HEK293 (cell line): ENCODE measurements around the gene EXT2.
A peak's percentile ranks its signal among the peaks of the same experiment; 100 is the strongest.

Source experiments
- CTCF ChIA-PET: fragments of 350-600 bp; formaldehyde crosslinking; extraction: SDS; loops from one replicate; lab custom pipeline; 2021; ENCODE audit warnings: antibody characterized with exemption; lab: Yijun Ruan, JAX
- POLR2A ChIA-PET: fragments of 300-600 bp; formaldehyde crosslinking; extraction: SDS; loops from one replicate; lab custom pipeline; 2020; ENCODE audit warnings: antibody characterized with exemption, inconsistent platforms; lab: Yijun Ruan, JAX
- H3K27ac ChIP-seq: fragments of 200-500 bp; sonication (Bioruptor generic); 2 replicates; pipeline ENCODE4 v1.5.1; 2014; ENCODE audit warnings: low read depth, low read length, control low read depth, inconsistent platforms; ENCODE audit errors: extremely low read depth
- H3K36me3 ChIP-seq, 2 experiments: fragments of 200-500 bp in 1 of 2; sonication (Bioruptor generic) in 1 of 2; 1 replicate in 1 of 2; 2 replicates in 1 of 2; pipeline ENCODE4 v1.5.1; 2014 to 2017; ENCODE audit warnings: inconsistent platforms in 2 of 2, low read length in 2 of 2; ENCODE audit not compliant: control insufficient read depth in 2 of 2, insufficient read depth in 1 of 2
- H3K4me1 ChIP-seq: fragments of 200-500 bp; sonication (Bioruptor generic); 2 replicates; pipeline ENCODE4 v1.5.1; 2014; ENCODE audit warnings: mild to moderate bottlenecking, low read length, inconsistent platforms; ENCODE audit not compliant: control insufficient read depth, insufficient read depth
- H3K4me3 ChIP-seq: 2 replicates; pipeline ENCODE4 v1.5.1; 2011; ENCODE audit warnings: low read depth, mild to moderate bottlenecking, control low read depth, low read length, moderate library complexity
- H3K9me3 ChIP-seq: fragments of 200-500 bp; sonication (Bioruptor generic); 2 replicates; pipeline ENCODE4 v1.5.1; 2014; ENCODE audit warnings: low read depth, low read length, inconsistent platforms; ENCODE audit not compliant: control insufficient read depth, insufficient read depth
- BCL11B ChIP-seq: fragments of 450-650 bp; formaldehyde crosslinking; IDR thresholded peaks from 2 replicates; pipeline ENCODE4 v1.5.1; 2016; ENCODE audit warnings: low read depth, missing biosample characterization, missing genetic modification characterization
- EGR2 ChIP-seq: fragments of 450-650 bp; formaldehyde crosslinking; IDR thresholded peaks from 2 replicates; pipeline ENCODE4 v1.5.1; 2016; ENCODE audit warnings: low read depth, missing biosample characterization, missing genetic modification characterization
- KLF8 ChIP-seq: fragments of 450-650 bp; formaldehyde crosslinking; IDR thresholded peaks from 2 replicates; pipeline ENCODE4 v1.5.1; 2016; ENCODE audit warnings: missing biosample characterization, missing genetic modification characterization
- SALL2 ChIP-seq: fragments of 450-650 bp; formaldehyde crosslinking; IDR thresholded peaks from 2 replicates; pipeline ENCODE4 v1.5.0; 2017; ENCODE audit warnings: missing biosample characterization, mild to moderate bottlenecking, missing genetic modification characterization, borderline replicate concordance
- SP2 ChIP-seq: fragments of 450-650 bp; formaldehyde crosslinking; IDR thresholded peaks from 2 replicates; pipeline ENCODE4 v1.5.1; 2016; ENCODE audit warnings: missing biosample characterization, missing genetic modification characterization
- ZBTB17 ChIP-seq: fragments of 450-650 bp; formaldehyde crosslinking; IDR thresholded peaks from 2 replicates; pipeline ENCODE4 v1.5.1; 2016; ENCODE audit warnings: missing biosample characterization, missing genetic modification characterization
- ZBTB20 ChIP-seq: fragments of 450-650 bp; formaldehyde crosslinking; IDR thresholded peaks from 2 replicates; pipeline ENCODE4 v1.5.1; 2016; ENCODE audit warnings: missing biosample characterization, missing genetic modification characterization
- ZEB2 ChIP-seq: fragments of 450-650 bp; formaldehyde crosslinking; IDR thresholded peaks from 2 replicates; pipeline ENCODE4 v1.5.1; 2016; ENCODE audit warnings: missing biosample characterization, missing genetic modification characterization
- ZFHX2 ChIP-seq: fragments of 450-650 bp; formaldehyde crosslinking; conservative IDR thresholded peaks from 2 replicates; pipeline ENCODE4 v1.5.1; 2016; ENCODE audit warnings: missing biosample characterization, missing genetic modification characterization
- ZNF112 ChIP-seq: fragments of 450-650 bp; formaldehyde crosslinking; IDR thresholded peaks from 2 replicates; pipeline ENCODE4 v1.5.0; 2017; ENCODE audit warnings: missing biosample characterization, missing genetic modification characterization
- ZNF138 ChIP-seq: fragments of 450-650 bp; formaldehyde crosslinking; IDR thresholded peaks from 2 replicates; pipeline ENCODE4 v1.5.1; 2016; ENCODE audit warnings: missing biosample characterization, missing genetic modification characterization, borderline replicate concordance
- ZNF169 ChIP-seq: fragments of 450-650 bp; formaldehyde crosslinking; IDR thresholded peaks from 2 replicates; pipeline ENCODE4 v1.5.1; 2016; ENCODE audit warnings: missing biosample characterization, missing genetic modification characterization
- ZNF19 ChIP-seq: fragments of 450-650 bp; formaldehyde crosslinking; IDR thresholded peaks from 2 replicates; pipeline ENCODE4; 2016; ENCODE audit warnings: missing biosample characterization, missing genetic modification characterization, low read depth
- ZNF221 ChIP-seq: fragments of 450-650 bp; formaldehyde crosslinking; IDR thresholded peaks from 2 replicates; pipeline ENCODE4 v1.5.1; 2017; ENCODE audit warnings: missing biosample characterization, missing genetic modification characterization, borderline replicate concordance
- ZNF274 ChIP-seq, 2 experiments: fragments of 200-500 bp in 1 of 2; fragments of 450-650 bp in 1 of 2; sonication (Bioruptor generic) in 1 of 2; formaldehyde crosslinking in 1 of 2; IDR thresholded peaks; 2 replicates each; pipeline versions ENCODE4 v1.5.1 to v1.6.1; 2014 to 2016; ENCODE audit warnings: borderline replicate concordance in 1 of 2, inconsistent platforms in 1 of 2, low read length in 1 of 2, missing biosample characterization in 1 of 2, missing genetic modification characterization in 1 of 2
- ZNF335 ChIP-seq: fragments of 450-650 bp; formaldehyde crosslinking; conservative IDR thresholded peaks from 2 replicates; pipeline ENCODE4 v1.5.1; 2016; ENCODE audit warnings: missing biosample characterization, missing genetic modification characterization
- ZNF391 ChIP-seq: fragments of 450-650 bp; formaldehyde crosslinking; IDR thresholded peaks from 2 replicates; pipeline ENCODE4 v1.5.1; 2016; ENCODE audit warnings: low read depth, missing biosample characterization, missing genetic modification characterization, borderline replicate concordance
- ZNF416 ChIP-seq: fragments of 450-650 bp; formaldehyde crosslinking; IDR thresholded peaks from 2 replicates; pipeline ENCODE4 v1.5.1; 2016; ENCODE audit warnings: missing biosample characterization, missing genetic modification characterization
- ZNF501 ChIP-seq: fragments of 450-650 bp; formaldehyde crosslinking; IDR thresholded peaks from 2 replicates; pipeline ENCODE4 v1.5.1; 2016; ENCODE audit warnings: missing biosample characterization, missing genetic modification characterization
- ZNF530 ChIP-seq: fragments of 450-650 bp; formaldehyde crosslinking; IDR thresholded peaks from 2 replicates; pipeline ENCODE4 v1.5.1; 2016; ENCODE audit warnings: low read depth, missing biosample characterization, missing genetic modification characterization
- ZNF555 ChIP-seq: fragments of 450-650 bp; formaldehyde crosslinking; conservative IDR thresholded peaks from 2 replicates; pipeline ENCODE4 v1.5.1; 2017; ENCODE audit warnings: missing biosample characterization, mild to moderate bottlenecking, missing genetic modification characterization, inconsistent platforms
- ZNF558 ChIP-seq: fragments of 450-650 bp; formaldehyde crosslinking; IDR thresholded peaks from 2 replicates; pipeline ENCODE4 v1.5.1; 2016; ENCODE audit warnings: missing biosample characterization, missing genetic modification characterization
- ZNF623 ChIP-seq: fragments of 450-650 bp; formaldehyde crosslinking; IDR thresholded peaks from 2 replicates; pipeline ENCODE4 v1.5.1; 2016; ENCODE audit warnings: missing biosample characterization, missing genetic modification characterization
- ZNF776 ChIP-seq: fragments of 450-650 bp; formaldehyde crosslinking; IDR thresholded peaks from 2 replicates; pipeline ENCODE4 v1.5.0; 2017; ENCODE audit warnings: missing biosample characterization, missing genetic modification characterization, borderline replicate concordance
- ZNF837 ChIP-seq: fragments of 450-650 bp; formaldehyde crosslinking; IDR thresholded peaks from 2 replicates; pipeline ENCODE4 v1.5.1; 2016; ENCODE audit warnings: missing biosample characterization, missing genetic modification characterization
- TF ChIP-seq, protein P1 (sequence below): fragments of 450-650 bp; formaldehyde crosslinking; IDR thresholded peaks from 2 replicates; pipeline ENCODE4 v1.5.1; 2017; ENCODE audit warnings: missing biosample characterization, missing genetic modification characterization
- TF ChIP-seq, protein P2 (sequence below): fragments of 450-650 bp; formaldehyde crosslinking; IDR thresholded peaks from 2 replicates; pipeline ENCODE4 v1.5.1; 2016; ENCODE audit warnings: missing biosample characterization, missing genetic modification characterization, low read depth
- TF ChIP-seq, protein P3 (sequence below): fragments of 450-650 bp; formaldehyde crosslinking; IDR thresholded peaks from 2 replicates; pipeline ENCODE4 v1.5.1; 2016; ENCODE audit warnings: missing biosample characterization, missing genetic modification characterization, borderline replicate concordance
- TF ChIP-seq, protein P4 (sequence below): fragments of 450-650 bp; formaldehyde crosslinking; IDR thresholded peaks from 2 replicates; pipeline ENCODE4 v1.5.1; 2016; ENCODE audit warnings: missing biosample characterization, missing genetic modification characterization
- TF ChIP-seq, protein P5 (sequence below): fragments of 450-650 bp; formaldehyde crosslinking; IDR thresholded peaks from 2 replicates; pipeline ENCODE4 v1.5.1; 2016; ENCODE audit warnings: missing biosample characterization, missing genetic modification characterization

The EXT2 gene

DNA sequence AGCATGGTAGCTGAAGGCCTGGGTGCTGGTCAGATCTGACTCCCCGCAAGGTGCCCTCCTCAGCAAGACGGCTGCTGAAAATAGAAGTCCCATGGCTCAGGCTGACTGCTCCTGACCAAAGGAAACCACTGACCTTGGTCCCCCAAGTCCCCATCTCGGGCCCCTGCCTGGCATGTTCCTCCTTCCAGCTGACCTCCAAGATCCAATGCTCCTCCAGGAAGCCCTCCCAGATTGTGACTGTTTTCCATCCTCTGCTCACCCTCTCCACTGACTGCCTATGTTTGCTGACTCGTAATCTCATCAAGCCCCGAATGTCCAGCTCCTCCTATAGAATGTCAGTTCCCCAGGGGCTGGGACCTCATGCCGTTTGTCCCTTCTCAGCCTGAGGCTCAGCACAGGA, 184.0 kb downstream of the EXT2 start (continued):
- no peak for TF ChIP-seq ZNF221 (tag by site-specific recombination)
- no peak for TF ChIP-seq ZEB2
- TF ChIP-seq ZNF837, result no peak
- TF ChIP-seq ZNF169 (tag by site-specific recombination), result no peak

DNA sequence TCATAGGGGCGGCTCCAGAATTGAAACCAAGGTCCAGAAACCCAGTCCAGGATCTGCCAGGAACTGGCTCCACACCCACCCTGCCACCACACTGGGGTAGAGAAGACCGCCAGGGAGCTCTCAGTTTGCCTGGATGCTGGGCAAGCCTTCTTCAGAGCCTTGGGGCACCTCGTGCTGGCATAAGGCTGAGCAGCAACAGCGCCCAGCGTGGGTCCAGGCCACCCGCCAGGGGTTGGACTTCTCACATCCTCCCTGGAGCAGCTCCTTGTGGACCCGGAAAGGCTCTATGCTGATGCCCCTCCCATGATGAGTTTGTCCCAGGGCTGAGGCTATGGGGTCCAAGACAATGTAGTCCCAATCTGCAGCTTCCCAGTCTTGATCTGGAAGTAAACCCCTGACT, 184.8 kb downstream of the EXT2 start:
- ChIA-PET POLR2A (no interaction called here), CTCF (interaction anchor here (0.7 kb wide), 1 partner anchor 18 kb away, joined by 4 read pairs; no protein-coding TSS in a partner anchor)

DNA sequence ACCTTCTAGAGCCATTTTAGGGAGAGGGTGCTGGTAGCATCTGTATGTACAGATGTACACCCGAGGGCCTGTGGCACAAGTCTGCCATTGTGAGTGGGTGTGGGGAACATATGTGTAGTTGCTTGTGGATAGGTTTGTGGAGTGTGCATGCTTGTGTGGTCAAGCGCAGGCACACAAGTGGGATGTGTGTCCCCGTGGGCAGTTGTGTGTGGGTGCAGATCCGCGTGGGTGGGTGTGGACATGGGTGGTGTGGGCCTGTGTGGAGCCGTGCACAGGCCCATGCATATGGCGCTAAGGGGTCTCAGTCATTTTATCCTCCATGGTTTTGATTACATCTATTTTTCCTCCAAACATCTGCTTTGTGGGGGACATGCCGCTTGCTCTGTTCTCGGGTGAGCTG, 185.7 kb downstream of the EXT2 start:
- ChIA-PET CTCF (interaction anchor here (0.7 kb wide), 1 partner anchor 17 kb away, joined by 4 read pairs; no protein-coding TSS in a partner anchor), POLR2A (no interaction called here)
- H3K4me3 ChIP-seq, result no peak overlapping the region
- H3K27ac ChIP-seq, result no peak overlapping the region
- no peaks in the 10 kb centered on the region for H3K9me3 ChIP-seq
- peaks cover 0 to 4% of the 10 kb centered on the region in 2 experiments; a peak in 1 of 3 replicates for H3K36me3 ChIP-seq
- no peak for TF ChIP-seq SP2 (tag by site-specific recombination)
- no peak for TF ChIP-seq ZNF776 (tag by site-specific recombination)
- TF ChIP-seq, protein P1, sequence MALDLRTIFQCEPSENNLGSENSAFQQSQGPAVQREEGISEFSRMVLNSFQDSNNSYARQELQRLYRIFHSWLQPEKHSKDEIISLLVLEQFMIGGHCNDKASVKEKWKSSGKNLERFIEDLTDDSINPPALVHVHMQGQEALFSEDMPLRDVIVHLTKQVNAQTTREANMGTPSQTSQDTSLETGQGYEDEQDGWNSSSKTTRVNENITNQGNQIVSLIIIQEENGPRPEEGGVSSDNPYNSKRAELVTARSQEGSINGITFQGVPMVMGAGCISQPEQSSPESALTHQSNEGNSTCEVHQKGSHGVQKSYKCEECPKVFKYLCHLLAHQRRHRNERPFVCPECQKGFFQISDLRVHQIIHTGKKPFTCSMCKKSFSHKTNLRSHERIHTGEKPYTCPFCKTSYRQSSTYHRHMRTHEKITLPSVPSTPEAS (tag by site-specific recombination), result no peak
- TF ChIP-seq ZNF555 (tag by site-specific recombination), result no peak
- peak; percentile 76 for TF ChIP-seq ZFHX2 (tag by site-specific recombination)
- peak; percentile 74 for TF ChIP-seq EGR2 (tag by site-specific recombination)
- TF ChIP-seq KLF8, result no peak
- TF ChIP-seq ZNF530 (tag by site-specific recombination), result no peak
- no peak for TF ChIP-seq ZBTB20 (tag by site-specific recombination)
- TF ChIP-seq ZNF138, result no peak
- TF ChIP-seq ZNF19 (tag by site-specific recombination), result no peak
- TF ChIP-seq ZNF221 (tag by site-specific recombination), result no peak
- TF ChIP-seq, protein P2, sequence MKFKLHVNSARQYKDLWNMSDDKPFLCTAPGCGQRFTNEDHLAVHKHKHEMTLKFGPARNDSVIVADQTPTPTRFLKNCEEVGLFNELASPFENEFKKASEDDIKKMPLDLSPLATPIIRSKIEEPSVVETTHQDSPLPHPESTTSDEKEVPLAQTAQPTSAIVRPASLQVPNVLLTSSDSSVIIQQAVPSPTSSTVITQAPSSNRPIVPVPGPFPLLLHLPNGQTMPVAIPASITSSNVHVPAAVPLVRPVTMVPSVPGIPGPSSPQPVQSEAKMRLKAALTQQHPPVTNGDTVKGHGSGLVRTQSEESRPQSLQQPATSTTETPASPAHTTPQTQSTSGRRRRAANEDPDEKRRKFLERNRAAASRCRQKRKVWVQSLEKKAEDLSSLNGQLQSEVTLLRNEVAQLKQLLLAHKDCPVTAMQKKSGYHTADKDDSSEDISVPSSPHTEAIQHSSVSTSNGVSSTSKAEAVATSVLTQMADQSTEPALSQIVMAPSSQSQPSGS (tag by site-specific recombination), result no peak
- H3K4me1 ChIP-seq, result no peaks in the 10 kb centered on the region

More for the DNA sequence above, 184.8 kb downstream of the EXT2 start:
- Histone ChIP-seq H3K4me1 (no peaks in the 10 kb centered on the region), H3K36me3 (peaks cover 0 to 6% of the 10 kb centered on the region in 2 experiments; a peak in 1 of 3 replicates), H3K4me3 (no peak overlapping the region)
- TF ChIP-seq SALL2 (tag by site-specific recombination) (no peak), ZNF623 (tag by site-specific recombination) (no peak), ZBTB17 (tag by site-specific recombination) (no peak), ZNF274 (IDR thresholded peaks at IDR 0.05; ENCODE audit: low read length) (no peak), ZNF274 (tag by site-specific recombination; IDR thresholded peaks at IDR 0.05; ENCODE audit: borderline replicate concordance) (no peak), ZNF112 (tag by site-specific recombination) (no peak), BCL11B (no peak), ZNF391 (no peak), ZNF501 (no peak), ZNF335 (tag by site-specific recombination) (no peak), ZNF558 (tag by site-specific recombination) (no peak), ZNF416 (tag by site-specific recombination) (no peak)
- TF ChIP-seq, protein P3, sequence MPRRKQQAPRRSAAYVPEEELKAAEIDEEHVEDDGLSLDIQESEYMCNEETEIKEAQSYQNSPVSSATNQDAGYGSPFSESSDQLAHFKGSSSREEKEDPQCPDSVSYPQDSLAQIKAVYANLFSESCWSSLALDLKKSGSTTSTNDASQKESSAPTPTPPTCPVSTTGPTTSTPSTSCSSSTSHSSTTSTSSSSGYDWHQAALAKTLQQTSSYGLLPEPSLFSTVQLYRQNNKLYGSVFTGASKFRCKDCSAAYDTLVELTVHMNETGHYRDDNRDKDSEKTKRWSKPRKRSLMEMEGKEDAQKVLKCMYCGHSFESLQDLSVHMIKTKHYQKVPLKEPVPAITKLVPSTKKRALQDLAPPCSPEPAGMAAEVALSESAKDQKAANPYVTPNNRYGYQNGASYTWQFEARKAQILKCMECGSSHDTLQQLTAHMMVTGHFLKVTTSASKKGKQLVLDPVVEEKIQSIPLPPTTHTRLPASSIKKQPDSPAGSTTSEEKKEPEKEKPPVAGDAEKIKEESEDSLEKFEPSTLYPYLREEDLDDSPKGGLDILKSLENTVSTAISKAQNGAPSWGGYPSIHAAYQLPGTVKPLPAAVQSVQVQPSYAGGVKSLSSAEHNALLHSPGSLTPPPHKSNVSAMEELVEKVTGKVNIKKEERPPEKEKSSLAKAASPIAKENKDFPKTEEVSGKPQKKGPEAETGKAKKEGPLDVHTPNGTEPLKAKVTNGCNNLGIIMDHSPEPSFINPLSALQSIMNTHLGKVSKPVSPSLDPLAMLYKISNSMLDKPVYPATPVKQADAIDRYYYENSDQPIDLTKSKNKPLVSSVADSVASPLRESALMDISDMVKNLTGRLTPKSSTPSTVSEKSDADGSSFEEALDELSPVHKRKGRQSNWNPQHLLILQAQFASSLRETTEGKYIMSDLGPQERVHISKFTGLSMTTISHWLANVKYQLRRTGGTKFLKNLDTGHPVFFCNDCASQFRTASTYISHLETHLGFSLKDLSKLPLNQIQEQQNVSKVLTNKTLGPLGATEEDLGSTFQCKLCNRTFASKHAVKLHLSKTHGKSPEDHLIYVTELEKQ (tag by site-specific recombination), result no peak
- TF ChIP-seq, protein P4, sequence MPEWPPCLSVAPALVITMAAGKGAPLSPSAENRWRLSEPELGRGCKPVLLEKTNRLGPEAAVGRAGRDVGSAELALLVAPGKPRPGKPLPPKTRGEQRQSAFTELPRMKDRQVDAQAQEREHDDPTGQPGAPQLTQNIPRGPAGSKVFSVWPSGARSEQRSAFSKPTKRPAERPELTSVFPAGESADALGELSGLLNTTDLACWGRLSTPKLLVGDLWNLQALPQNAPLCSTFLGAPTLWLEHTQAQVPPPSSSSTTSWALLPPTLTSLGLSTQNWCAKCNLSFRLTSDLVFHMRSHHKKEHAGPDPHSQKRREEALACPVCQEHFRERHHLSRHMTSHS (tag by site-specific recombination), result no peak
- TF ChIP-seq, protein P5, sequence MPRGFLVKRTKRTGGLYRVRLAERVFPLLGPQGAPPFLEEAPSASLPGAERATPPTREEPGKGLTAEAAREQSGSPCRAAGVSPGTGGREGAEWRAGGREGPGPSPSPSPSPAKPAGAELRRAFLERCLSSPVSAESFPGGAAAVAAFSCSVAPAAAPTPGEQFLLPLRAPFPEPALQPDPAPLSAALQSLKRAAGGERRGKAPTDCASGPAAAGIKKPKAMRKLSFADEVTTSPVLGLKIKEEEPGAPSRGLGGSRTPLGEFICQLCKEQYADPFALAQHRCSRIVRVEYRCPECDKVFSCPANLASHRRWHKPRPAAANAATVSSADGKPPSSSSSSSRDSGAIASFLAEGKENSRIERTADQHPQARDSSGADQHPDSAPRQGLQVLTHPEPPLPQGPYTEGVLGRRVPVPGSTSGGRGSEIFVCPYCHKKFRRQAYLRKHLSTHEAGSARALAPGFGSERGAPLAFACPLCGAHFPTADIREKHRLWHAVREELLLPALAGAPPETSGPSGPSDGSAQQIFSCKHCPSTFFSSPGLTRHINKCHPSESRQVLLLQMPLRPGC (tag by site-specific recombination), result no peak
- TF ChIP-seq, all 188 proteins: peak for 0
- Histone ChIP-seq H3K27ac (no peak overlapping the region), H3K9me3 (no peaks in the 10 kb centered on the region)
